ENCODE measurements around the gene PRR23E.

DNA sequence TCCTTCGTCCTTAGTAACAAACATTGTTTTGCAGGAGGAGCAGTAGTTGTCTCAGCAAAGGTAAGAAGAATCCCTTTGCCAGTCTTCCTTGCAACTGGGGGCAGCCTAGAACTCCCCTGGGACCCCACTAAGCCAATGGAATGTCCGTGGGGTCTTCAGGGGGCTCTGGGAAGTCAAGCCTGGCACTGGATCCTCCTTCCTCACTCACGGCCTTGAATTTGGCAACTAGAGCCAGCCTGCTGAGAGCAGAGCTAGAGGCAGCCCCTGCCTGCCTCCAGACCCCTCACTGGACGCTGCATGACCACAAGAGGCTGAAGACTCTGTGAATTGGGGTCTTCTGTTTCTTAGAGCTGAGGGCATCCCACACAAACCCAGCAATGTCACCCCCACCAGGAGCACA is 18.6 kb upstream of the PRR23E start:
- TF ChIP-seq, protein P1, sequence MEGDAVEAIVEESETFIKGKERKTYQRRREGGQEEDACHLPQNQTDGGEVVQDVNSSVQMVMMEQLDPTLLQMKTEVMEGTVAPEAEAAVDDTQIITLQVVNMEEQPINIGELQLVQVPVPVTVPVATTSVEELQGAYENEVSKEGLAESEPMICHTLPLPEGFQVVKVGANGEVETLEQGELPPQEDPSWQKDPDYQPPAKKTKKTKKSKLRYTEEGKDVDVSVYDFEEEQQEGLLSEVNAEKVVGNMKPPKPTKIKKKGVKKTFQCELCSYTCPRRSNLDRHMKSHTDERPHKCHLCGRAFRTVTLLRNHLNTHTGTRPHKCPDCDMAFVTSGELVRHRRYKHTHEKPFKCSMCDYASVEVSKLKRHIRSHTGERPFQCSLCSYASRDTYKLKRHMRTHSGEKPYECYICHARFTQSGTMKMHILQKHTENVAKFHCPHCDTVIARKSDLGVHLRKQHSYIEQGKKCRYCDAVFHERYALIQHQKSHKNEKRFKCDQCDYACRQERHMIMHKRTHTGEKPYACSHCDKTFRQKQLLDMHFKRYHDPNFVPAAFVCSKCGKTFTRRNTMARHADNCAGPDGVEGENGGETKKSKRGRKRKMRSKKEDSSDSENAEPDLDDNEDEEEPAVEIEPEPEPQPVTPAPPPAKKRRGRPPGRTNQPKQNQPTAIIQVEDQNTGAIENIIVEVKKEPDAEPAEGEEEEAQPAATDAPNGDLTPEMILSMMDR (IDR thresholded peaks at IDR 0.05): no peak
- no peak for TF ChIP-seq ZFX (IDR thresholded peaks at IDR 0.05; ENCODE audit: borderline replicate concordance)

Data from 22Rv1 (cell line).